GM23248 (cell line): ENCODE measurements around the gene CD37.
"Not testable (repeated sequence)": the region's sequence is repeated elsewhere in the genome, so short reads cannot be mapped to it uniquely, and the experiment has no call there.

ENCODE experiments used
- EZH2 ChIP-seq: fragments of 200-600 bp; sonication (generic); IDR thresholded peaks from 2 replicates; pipeline ENCODE4 v1.6.1; 2018; ENCODE audit warnings: antibody characterized with exemption, mild to moderate bottlenecking; ENCODE audit not compliant: insufficient read depth, poor library complexity, severe bottlenecking
- EZH2phosphoT487 ChIP-seq: fragments of 200-600 bp; sonication (generic); IDR thresholded peaks from 2 replicates; pipeline ENCODE4 v1.6.1; 2018; ENCODE audit warnings: antibody characterized with exemption, moderate library complexity, mild to moderate bottlenecking, low read depth; ENCODE audit not compliant: insufficient read depth

DNA sequence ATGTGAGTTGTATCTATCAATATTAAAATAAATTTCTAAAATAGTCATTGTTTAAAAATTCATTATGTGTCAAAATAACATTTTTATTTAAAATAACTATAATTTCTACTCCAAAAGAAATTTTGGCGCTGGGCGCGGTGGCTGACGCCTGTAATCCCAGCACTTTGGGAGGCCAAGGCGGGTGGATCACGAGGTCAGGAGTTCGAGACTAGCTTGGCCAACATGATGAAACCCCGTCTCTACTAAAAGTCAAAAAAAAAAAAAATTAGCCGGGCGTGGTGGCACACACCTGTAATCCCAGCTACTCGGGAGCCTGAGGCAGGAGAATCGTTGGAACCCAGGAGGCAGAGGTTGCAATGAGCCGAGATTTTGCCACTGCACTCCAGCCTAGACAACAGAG is 9.4 kb upstream of the CD37 start:
- not testable (repeated sequence) for TF ChIP-seq EZH2, EZH2phosphoT487
